HG02840 (cell line): ENCODE measurements around the gene RXFP3.
"Not testable (repeated sequence)": the region's sequence is repeated elsewhere in the genome, so short reads cannot be mapped to it uniquely, and the experiment has no call there.

ENCODE experiments used
- ATAC-seq: cut with Tn5 transposase; IDR thresholded peaks from one replicate; pipeline ENCODE4 v1.9.1; 2021; ENCODE audit warnings: mild to moderate bottlenecking, moderate library complexity, moderate number of reproducible peaks; ENCODE audit not compliant: unreplicated experiment, low FRiP score

Gene RXFP3, protein sequence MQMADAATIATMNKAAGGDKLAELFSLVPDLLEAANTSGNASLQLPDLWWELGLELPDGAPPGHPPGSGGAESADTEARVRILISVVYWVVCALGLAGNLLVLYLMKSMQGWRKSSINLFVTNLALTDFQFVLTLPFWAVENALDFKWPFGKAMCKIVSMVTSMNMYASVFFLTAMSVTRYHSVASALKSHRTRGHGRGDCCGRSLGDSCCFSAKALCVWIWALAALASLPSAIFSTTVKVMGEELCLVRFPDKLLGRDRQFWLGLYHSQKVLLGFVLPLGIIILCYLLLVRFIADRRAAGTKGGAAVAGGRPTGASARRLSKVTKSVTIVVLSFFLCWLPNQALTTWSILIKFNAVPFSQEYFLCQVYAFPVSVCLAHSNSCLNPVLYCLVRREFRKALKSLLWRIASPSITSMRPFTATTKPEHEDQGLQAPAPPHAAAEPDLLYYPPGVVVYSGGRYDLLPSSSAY

DNA sequence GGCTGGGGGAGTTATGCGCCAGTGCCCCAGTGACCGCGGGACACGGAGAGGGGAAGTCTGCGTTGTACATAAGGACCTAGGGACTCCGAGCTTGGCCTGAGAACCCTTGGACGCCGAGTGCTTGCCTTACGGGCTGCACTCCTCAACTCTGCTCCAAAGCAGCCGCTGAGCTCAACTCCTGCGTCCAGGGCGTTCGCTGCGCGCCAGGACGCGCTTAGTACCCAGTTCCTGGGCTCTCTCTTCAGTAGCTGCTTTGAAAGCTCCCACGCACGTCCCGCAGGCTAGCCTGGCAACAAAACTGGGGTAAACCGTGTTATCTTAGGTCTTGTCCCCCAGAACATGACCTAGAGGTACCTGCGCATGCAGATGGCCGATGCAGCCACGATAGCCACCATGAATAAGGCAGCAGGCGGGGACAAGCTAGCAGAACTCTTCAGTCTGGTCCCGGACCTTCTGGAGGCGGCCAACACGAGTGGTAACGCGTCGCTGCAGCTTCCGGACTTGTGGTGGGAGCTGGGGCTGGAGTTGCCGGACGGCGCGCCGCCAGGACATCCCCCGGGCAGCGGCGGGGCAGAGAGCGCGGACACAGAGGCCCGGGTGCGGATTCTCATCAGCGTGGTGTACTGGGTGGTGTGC lies at the start of gene RXFP3:
RXFP3 (plus strand) TSS at position 6 of the 636 bp plus-strand sequence; CDS start at position 361, 355 bp downstream.
- ATAC-seq, result no peak

DNA sequence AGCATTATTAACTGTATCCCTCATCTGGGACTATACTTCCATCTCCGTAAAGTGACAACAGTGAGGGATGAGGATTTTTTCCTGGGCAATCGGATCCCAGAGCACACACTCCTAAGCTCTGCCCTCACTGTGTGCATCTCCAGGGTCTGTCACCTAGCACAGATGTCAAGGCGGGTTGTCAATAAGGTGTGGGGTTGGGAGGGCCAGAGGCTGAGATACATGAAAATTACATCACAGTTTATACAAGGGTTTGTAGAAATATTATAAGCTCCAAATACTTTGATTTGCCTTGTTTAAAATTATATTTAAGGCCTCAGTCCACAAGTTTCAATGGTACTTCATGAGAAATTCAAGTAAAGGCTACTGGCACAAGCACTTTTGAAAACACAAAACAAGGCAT lies 48.9 kb upstream of the RXFP3 start:
- no peak for ATAC-seq

DNA sequence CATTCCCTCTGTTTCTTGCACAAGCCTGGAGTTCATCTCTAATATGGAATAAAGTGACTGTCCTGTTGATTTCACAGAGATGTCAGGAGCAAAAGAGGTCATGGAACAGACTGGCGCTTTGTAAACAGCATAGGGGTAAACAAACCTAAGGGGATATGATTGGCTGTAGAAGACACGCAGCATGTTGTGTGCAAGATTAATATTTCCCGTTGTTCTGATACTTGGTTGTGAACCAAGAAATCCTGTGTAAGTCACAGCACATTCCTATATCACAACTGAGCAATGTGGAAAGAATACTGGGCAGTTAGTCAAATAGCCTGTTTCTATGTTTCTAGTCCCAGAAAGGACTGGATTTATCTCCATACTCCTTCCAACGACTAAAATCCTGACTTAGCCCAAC lies 47.6 kb upstream of the RXFP3 start:
- no peak for ATAC-seq

DNA sequence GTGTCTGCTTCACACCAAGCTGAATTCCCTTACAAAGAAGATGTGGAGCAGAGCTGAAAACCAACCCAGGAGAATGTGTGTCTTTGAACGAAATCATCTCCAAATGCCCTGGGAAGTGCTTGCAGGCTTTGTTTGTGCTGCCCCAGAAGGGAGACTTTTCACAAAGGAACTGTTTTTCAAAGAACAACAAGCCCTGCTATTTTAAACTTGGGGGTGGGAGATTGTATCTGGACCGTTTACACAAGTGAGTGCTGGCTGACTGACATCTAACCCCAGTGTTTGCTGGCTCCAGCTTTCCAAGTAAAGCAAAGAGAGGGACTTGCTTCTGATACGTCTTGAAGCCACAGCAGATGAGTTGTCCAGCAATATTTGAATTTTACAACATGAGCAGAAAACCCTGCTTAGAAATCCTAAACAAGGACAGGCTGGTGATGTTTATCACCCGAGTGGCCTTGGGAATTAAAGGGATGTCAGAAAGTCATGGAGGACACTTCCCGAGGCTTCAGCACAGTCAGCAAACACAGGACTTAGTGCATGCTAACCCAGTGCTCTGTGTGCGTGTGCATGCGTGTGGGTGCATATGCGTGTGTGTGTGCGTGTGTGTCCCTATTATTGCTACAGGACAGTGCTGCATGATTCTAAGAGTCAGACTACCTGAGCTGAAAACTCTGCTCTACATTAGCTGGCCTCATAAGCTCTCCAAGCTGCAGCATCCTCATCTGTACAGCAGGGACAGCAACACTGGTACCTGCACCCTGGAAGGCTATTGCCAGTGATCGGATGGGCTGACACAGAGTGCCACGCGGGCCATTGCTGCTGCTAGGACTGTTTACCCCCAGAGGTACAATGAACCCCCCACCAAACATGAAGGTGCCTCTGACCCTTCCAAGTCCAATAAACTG lies 45.8 kb upstream of the RXFP3 start:
- no peak for ATAC-seq

DNA sequence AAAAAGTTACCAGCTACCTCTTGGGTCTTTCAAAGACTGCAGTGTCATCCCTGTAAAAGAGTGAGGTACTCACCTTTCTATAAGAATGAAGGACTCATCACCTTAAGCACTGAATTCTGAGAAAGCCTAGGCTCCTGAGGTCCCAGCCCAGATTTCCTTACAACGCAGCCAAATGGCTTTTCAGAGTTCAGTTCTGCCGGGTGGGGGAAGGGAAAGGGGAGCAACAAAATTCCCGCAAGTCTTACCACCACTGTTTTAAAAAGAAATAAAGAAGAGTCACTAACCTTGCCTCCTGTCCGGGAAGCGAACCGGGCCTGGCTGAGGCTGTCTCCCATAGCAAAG lies 44.8 kb upstream of the RXFP3 start:
- ATAC-seq, result no peak

DNA sequence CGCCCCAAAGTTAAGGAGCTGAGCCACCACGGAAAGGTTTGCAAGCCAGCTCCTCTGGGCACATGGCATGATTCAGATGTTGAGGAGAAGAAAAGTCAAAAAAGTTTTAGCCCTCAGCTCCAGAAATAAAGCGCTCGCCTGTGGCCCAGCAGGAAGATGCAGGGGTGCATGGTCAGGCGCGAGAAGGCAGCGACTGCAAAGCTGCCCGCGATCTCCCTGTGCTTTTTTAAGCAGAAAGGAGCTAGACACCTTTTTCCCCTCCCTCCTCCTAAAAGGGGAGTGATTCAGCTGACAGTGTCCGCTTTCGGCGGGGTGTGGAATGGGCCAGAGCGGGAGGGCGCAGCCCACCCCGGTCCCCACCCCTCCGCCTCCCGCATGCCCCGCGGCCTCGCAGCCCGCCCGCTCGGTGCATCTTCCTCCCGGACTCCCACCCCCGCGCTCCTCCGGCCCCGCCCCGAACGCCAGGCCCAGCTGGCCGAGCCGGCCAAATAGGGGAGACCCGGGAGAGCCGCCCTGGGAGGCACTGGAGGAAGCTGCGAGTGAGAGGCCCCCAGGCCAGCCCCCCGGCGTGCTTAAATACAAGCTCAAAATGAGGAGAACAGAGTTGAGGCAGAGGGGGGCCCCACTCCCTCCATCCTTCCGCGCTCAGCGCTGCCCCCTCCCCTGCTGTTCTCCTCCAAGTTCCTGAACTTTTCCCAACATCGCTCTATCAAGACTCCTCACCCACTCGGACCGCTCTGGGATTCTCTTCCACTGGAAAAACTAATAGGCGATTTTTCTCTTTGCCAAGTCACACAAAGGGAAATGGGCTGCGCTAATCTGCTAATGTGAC lies 44.2 kb upstream of the RXFP3 start, which contains the start of gene ADAMTS12:
ADAMTS12 (minus strand) TSS at position 203 of the 832 bp plus-strand sequence; CDS start at position 69, 134 bp downstream.
- ATAC-seq, result no peak

DNA sequence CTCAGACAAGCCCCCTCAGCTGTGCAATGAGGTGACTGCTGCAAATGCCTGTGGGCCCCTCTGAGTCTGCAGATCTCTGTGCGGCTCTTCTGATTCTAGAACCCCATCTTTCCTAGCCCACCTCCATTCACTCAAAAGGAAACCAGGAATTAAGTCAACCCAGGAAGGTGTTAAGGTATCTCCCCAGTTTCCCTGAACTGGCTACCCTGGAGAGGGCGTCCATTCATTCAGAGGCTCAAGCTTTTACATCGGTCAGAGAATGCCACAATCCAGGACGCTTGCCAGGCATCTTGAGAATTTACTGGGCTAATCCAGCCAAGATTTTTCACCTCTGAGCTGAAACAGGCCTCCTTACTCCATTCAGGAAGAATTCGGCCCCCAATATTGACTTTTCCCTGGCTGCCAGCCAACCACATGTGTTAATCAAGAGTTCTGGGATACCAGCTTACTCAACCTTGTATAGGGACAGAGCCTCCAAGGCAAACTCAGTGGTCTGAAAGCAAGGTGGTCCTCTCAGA lies 43.5 kb upstream of the RXFP3 start:
- ATAC-seq, result no peak

DNA sequence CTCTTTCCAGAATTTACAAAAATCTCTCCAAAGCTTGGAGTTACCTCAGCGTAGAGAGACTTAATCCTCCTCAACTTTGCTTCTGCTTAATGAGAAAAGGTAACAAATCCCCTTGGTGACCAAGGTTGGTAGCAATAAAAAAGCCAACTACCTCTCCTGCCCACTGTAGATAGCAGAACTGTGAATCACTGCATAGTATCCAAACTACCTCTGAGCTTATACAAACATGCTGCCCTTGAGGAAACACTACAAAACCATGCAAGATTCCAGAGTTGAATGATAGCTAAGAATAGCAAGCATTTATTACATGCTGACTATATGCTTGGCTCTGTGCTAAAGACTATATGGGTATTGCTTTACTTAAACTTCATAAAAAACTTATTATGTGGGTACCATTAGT lies 41.6 kb upstream of the RXFP3 start:
- ATAC-seq, result no peak

DNA sequence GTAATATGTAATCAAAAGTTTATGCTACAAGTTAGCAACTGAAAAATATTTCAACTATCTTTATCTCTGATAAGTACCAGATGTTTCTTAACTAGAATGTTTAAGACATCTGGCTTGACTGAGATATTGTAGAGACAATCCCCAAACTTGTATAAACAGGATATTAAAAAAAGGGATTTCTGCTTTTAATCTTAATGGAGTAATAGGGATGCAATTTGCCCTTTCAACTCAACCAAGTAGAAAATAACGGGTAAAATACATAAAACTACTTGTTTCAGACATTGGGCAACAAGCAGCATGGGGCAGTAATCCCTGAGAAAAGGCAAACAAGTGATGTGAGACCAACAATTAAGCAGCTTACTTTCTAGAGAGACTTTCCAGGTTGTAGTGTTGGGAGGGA lies 35.0 kb upstream of the RXFP3 start:
- no peak for ATAC-seq

DNA sequence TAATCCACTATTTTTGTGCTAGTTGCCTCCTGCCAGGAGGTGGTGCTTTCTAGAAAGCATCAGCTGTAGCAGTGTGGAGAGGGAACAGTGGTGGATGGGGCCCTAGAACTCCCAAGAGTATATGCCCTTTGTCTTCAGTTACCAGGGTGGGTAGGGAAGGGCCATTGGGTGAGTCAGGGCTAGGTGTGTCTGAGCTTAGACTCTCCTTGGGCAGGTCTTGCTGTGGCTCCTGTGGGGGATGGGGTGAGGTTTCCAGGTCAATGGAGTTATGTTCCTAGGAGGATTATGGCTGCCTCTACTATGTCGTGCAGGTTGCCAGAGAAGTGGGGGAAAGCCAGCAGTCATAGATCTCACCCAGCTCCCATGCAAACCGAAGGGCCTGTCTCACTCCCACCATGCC lies 33.1 kb upstream of the RXFP3 start:
- no peak for ATAC-seq

DNA sequence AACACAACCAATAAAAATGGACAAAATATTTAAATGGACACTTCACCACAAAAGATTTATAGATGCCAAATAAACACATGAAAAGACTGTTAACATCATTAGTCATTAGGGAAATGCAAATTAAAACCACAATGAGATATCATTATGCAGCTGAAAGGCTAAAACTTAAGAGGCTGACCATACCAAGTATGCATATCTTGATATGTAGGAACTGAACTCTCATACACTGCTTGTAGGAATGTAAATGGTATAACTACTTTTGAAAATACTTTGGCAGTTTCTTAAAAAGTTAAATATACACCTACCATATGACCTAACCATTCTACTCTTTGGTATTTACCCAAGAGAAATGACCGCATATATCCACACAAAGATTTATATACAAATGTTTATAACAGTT lies 30.8 kb upstream of the RXFP3 start:
- ATAC-seq, result no peak

DNA sequence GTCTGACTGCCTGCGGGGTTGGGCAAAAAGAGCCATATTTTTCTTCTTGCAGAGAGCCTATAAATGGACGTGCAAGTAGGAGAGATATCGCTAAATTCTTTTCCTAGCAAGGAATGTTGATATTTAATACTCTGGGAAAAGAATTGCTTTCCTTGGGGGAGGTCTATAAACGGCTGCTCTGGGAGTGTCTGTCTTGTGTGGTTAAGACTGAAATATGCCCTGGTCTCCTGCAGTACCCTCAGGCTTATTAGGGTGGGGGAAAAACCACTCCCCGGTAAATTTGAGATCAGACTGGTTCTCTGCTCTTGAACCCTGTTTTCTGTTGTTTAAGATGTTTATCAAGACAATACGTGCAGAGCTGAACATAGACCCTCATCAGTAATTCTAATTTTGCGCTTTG lies 29.9 kb upstream of the RXFP3 start:
- ATAC-seq, result not testable (repeated sequence)

DNA sequence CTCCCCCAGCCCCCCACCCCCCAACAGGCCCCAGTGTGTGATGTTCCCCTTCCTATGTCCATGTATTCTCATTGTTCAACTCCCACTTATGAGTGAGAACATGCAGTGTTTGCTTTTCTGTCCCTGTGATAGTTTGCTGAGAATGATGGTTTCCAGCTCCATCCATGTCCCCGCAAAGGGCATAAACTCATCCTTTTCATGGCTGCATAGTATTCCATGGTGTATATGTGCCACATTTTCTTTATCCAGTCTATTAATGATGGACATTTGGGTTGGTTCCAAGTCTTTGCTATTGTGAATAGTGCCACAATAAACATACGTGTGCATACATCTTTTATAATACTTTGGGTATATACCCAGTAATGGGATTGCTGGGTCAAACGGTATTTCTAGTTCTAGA lies 21.3 kb upstream of the RXFP3 start:
- not testable (repeated sequence) for ATAC-seq

DNA sequence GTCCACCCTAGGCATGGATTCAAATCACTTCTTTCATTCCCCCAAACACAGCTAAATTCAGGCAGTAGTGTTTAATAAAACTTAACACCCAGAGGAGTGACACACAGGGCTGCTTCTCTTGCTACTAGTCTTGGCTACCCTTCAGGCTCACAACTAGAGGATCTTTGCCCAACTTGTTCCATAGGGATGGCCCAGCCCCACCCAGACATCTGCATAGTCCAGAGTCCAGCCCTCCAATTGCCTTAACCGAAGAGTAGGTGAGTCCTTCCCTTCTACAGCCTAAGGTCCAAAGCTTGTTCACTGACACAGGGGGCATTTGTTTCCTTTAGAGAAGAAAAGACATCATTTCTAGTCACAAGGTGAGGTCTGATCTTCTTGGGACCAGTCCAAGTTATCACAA lies 15.2 kb upstream of the RXFP3 start:
- no peak for ATAC-seq

DNA sequence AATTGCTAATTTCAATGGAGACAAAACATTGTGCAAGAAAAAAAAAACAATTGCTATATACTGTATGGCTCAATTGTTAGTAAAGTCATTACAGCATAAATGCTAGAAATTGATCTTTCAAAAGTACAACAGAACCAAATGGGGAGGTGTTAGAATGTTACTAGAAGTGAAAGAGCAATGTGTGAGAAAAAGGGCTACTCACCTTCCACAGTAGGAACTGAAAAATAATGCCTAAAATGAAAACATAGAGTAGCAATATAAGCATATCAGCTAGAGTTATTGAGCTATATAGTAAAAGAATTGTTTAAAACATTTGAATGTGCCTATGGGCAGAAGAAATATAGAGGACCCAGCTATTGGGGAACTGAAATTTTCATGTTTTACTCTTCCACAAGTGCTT lies 10.9 kb upstream of the RXFP3 start:
- no peak for ATAC-seq

DNA sequence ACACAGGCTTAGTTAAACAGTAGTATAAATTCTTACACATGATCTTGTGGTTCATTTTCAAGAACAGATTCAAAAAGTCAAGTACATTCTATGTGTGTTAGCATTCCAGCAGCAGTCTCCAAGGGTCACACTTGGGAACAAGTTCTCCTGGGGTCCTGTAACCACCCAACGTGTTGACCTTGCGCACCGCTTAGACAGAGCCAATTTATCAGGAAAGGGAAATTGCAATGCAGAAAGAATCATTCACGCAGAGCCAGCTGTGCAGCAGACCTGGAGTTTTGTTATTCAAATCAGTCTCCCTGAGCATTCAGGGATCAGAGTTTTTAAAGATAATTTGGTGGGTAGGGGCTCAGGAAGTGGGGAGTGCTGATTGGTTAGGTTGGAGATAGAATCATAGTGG lies 8.5 kb upstream of the RXFP3 start:
- no peak for ATAC-seq

DNA sequence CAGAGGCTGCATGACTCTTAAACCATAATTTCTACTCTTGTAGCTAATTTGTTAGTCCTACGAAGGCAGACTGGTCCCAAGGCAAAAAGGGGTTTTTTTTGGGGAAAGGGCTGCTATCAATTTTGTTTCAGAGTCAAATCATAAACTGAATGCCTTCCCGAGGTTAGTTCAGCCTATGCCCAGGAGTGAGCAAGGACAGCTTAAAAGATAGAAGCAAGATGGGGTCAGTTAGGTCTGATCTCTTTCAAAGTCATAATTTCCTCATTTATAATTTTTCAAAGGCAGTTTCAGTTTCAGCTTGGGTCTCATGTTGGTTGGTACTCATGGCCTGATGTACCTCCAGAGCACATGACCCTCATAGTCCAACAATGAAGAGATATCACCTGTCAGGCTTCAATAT lies 7.9 kb upstream of the RXFP3 start:
- ATAC-seq, result no peak

DNA sequence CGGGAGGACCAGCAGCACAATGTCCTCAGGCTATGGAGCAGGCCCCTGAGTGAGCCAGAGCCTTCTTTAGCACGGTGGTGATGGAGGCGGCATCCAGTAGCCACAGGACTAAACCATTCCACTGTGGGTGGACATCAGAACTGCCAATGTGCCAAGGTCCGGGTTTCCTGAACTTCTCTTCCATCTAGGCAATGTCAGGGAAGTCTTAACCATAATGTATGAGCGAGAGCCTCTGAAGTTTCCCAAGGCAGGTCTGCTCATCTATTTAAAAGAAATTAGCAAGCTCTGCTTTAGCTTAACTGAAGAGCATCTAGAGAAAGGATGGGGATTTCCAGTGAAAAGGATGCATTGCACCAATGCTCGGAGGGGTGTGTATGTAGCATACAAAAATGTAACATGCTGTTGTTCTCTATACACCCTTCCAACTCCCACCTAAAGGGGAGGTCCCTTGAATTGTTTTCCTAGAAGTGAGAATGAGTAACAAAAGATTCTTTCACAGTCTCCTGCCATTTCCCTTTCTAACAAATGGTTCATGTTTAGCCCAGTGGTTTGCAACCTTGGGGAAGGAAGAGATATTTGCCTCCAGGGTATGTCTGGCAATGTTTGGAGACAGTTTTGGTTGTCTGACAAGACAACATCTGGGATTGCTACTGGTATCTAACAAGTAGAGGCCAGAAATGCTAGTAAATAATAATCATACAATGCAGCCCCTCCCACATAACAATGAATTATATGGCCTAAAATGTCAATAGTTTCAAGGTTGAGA lies 6.1 kb upstream of the RXFP3 start:
- ATAC-seq, result no peak

DNA sequence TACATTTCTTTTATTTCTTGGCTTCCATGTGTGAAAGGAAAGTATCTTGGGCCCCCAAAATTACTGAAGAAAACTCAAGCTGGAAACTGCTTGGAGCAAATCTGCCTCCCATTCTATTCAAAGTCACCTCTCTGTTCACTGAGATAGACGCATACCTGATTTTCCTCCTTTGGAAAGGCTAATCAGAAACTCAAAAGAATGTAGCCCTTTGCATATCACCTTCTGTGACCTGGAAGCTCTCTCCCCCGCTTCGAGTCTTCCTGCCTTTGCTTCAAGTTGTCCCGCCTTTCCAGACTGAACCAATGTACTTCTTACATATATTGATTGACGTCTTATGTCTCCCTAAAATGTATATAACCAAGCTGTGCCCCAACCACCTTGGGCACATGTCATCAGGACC lies 5.0 kb upstream of the RXFP3 start:
- ATAC-seq, result no peak
